ENCODE measurements around the gene OR2T27.

The OR2T27 gene

GRCh38 chr1:248625166-248625565 lies 30.2 kb downstream of the OR2T27 start:
- H3K27me3 Mint-ChIP-seq = no peaks in the 10 kb centered on the region
- no peaks in the 10 kb centered on the region for H3K4me1 Mint-ChIP-seq (ENCODE audit: low read depth)
- no peaks in the 10 kb centered on the region for H3K36me3 Mint-ChIP-seq
- H3K9me3 Mint-ChIP-seq (ENCODE audit: low read depth) = no peaks in the 10 kb centered on the region
- no peak overlapping the region for H3K4me3 Mint-ChIP-seq
- H3K27ac Mint-ChIP-seq = no peak overlapping the region

GRCh38 chr1:248622570-248623001 lies 32.7 kb downstream of the OR2T27 start:
- no peaks in the 10 kb centered on the region for H3K36me3 Mint-ChIP-seq
- no peak overlapping the region for H3K27ac Mint-ChIP-seq
- no peaks in the 10 kb centered on the region for H3K9me3 Mint-ChIP-seq (ENCODE audit: low read depth)
- no peaks in the 10 kb centered on the region for H3K27me3 Mint-ChIP-seq
- H3K4me1 Mint-ChIP-seq (ENCODE audit: low read depth) = peaks cover 4% of the 10 kb centered on the region
- no peak overlapping the region for H3K4me3 Mint-ChIP-seq

GRCh38 chr1:248621770-248622169 lies 33.6 kb downstream of the OR2T27 start:
- Mint-ChIP-seq H3K36me3 (no peaks in the 10 kb centered on the region), H3K9me3 (ENCODE audit: low read depth) (no peaks in the 10 kb centered on the region), H3K4me1 (ENCODE audit: low read depth) (peaks cover 4% of the 10 kb centered on the region), H3K4me3 (no peak overlapping the region), H3K27me3 (no peaks in the 10 kb centered on the region), H3K27ac (no peak overlapping the region)

- no peaks in the 10 kb centered on the region for H3K36me3 Mint-ChIP-seq
- H3K27me3 Mint-ChIP-seq = no peaks in the 10 kb centered on the region
- H3K27ac Mint-ChIP-seq = no peak overlapping the region
- H3K4me3 Mint-ChIP-seq = no peak overlapping the region
- peaks cover 10% of the 10 kb centered on the region for H3K4me1 Mint-ChIP-seq (ENCODE audit: low read depth)
- no peaks in the 10 kb centered on the region for H3K9me3 Mint-ChIP-seq (ENCODE audit: low read depth)
Measured at GRCh38 chr1:248618878-248619277, 36.5 kb downstream of the OR2T27 start.

- no peak overlapping the region for H3K27ac Mint-ChIP-seq
- H3K27me3 Mint-ChIP-seq = no peaks in the 10 kb centered on the region
- H3K9me3 Mint-ChIP-seq (ENCODE audit: low read depth) = no peaks in the 10 kb centered on the region
- no peaks in the 10 kb centered on the region for H3K36me3 Mint-ChIP-seq
- H3K4me3 Mint-ChIP-seq = no peak overlapping the region
- peaks cover 17% of the 10 kb centered on the region for H3K4me1 Mint-ChIP-seq (ENCODE audit: low read depth)
Measured at GRCh38 chr1:248618119-248618518, 37.2 kb downstream of the OR2T27 start.

GRCh38 chr1:248613742-248614141 lies 41.6 kb downstream of the OR2T27 start:
- H3K4me1 Mint-ChIP-seq (ENCODE audit: low read depth) = peaks cover 27% of the 10 kb centered on the region
- H3K4me3 Mint-ChIP-seq = no peak overlapping the region
- H3K36me3 Mint-ChIP-seq = no peaks in the 10 kb centered on the region
- H3K27ac Mint-ChIP-seq = peak overlapping the region; percentile 46
- H3K27me3 Mint-ChIP-seq = no peaks in the 10 kb centered on the region
- H3K9me3 Mint-ChIP-seq (ENCODE audit: low read depth) = no peaks in the 10 kb centered on the region

GRCh38 chr1:248611883-248612414 lies 43.4 kb downstream of the OR2T27 start:
- Mint-ChIP-seq H3K4me3 (no peak overlapping the region), H3K27ac (peak overlapping the region; percentile 24), H3K36me3 (no peaks in the 10 kb centered on the region), H3K27me3 (no peaks in the 10 kb centered on the region), H3K4me1 (ENCODE audit: low read depth) (peaks cover 24% of the 10 kb centered on the region), H3K9me3 (ENCODE audit: low read depth) (no peaks in the 10 kb centered on the region)

- Mint-ChIP-seq H3K4me1 (ENCODE audit: low read depth) (peaks cover 30% of the 10 kb centered on the region), H3K36me3 (no peaks in the 10 kb centered on the region)
Measured at GRCh38 chr1:248610301-248610700, 45.0 kb downstream of the OR2T27 start.

More at GRCh38 chr1:248610301-248610700, 45.0 kb downstream of the OR2T27 start:
- no peaks in the 10 kb centered on the region for H3K9me3 Mint-ChIP-seq (ENCODE audit: low read depth)
- H3K27ac Mint-ChIP-seq = peak overlapping the region; percentile 47
- no peaks in the 10 kb centered on the region for H3K27me3 Mint-ChIP-seq
- no peak overlapping the region for H3K4me3 Mint-ChIP-seq

Measured in activated naive CD8-positive, alpha-beta T cell (primary cell).